HEK293 (cell line): ENCODE results near the gene RPL6.

Source experiments
- BCL11B ChIP-seq: fragments of 450-650 bp; formaldehyde crosslinking; IDR thresholded peaks from 2 replicates; pipeline ENCODE4 v1.5.1; 2016; ENCODE audit warnings: low read depth, missing biosample characterization, missing genetic modification characterization
- GLI2 ChIP-seq: fragments of 450-650 bp; formaldehyde crosslinking; IDR thresholded peaks from 2 replicates; pipeline ENCODE4; 2017; ENCODE audit warnings: missing biosample characterization, missing genetic modification characterization, low read depth, borderline replicate concordance
- GLIS1 ChIP-seq: fragments of 450-650 bp; formaldehyde crosslinking; IDR thresholded peaks from 2 replicates; pipeline ENCODE4 v1.5.1; 2016; ENCODE audit warnings: missing biosample characterization, missing genetic modification characterization
- HOXD13 ChIP-seq: sonication (generic); formaldehyde crosslinking; IDR thresholded peaks from 2 replicates; pipeline ENCODE4 v1.8.0; 2022; ENCODE audit warnings: missing genetic modification reagents, borderline replicate concordance
- KLF10 ChIP-seq: fragments of 450-650 bp; IDR thresholded peaks from 2 replicates; pipeline ENCODE4 v1.5.1; 2018; ENCODE audit warnings: missing biosample characterization, mild to moderate bottlenecking, missing genetic modification characterization
- KLF16 ChIP-seq: fragments of 450-650 bp; formaldehyde crosslinking; IDR thresholded peaks from 2 replicates; pipeline ENCODE4 v1.5.1; 2017; ENCODE audit warnings: missing biosample characterization, missing genetic modification characterization
- KLF9 ChIP-seq: fragments of 450-650 bp; formaldehyde crosslinking; IDR thresholded peaks from 2 replicates; pipeline ENCODE4 v1.5.1; 2016; ENCODE audit warnings: missing biosample characterization, missing genetic modification characterization, low read depth
- PBX3 ChIP-seq: sonication (generic); formaldehyde crosslinking; IDR thresholded peaks from 2 replicates; pipeline ENCODE4 v1.8.1; 2022; ENCODE audit warnings: mild to moderate bottlenecking, moderate library complexity, missing genetic modification reagents
- PRDM6 ChIP-seq: fragments of 450-650 bp; formaldehyde crosslinking; IDR thresholded peaks from 2 replicates; pipeline ENCODE4 v1.5.1; 2017; ENCODE audit warnings: missing biosample characterization, missing genetic modification characterization
- SALL2 ChIP-seq: fragments of 450-650 bp; formaldehyde crosslinking; IDR thresholded peaks from 2 replicates; pipeline ENCODE4 v1.5.0; 2017; ENCODE audit warnings: missing biosample characterization, mild to moderate bottlenecking, missing genetic modification characterization, borderline replicate concordance
- TSHZ1 ChIP-seq: fragments of 450-650 bp; formaldehyde crosslinking; IDR thresholded peaks from 2 replicates; pipeline ENCODE4 v1.5.1; 2016; ENCODE audit warnings: missing biosample characterization, missing genetic modification characterization, borderline replicate concordance
- ZBTB21 ChIP-seq: fragments of 450-650 bp; formaldehyde crosslinking; IDR thresholded peaks from 2 replicates; pipeline ENCODE4 v1.5.1; 2017; ENCODE audit warnings: missing biosample characterization, missing genetic modification characterization
- ZFP37 ChIP-seq: fragments of 450-650 bp; formaldehyde crosslinking; IDR thresholded peaks from 2 replicates; pipeline ENCODE4 v1.5.1; 2016; ENCODE audit warnings: missing biosample characterization, missing genetic modification characterization
- ZNF138 ChIP-seq: fragments of 450-650 bp; formaldehyde crosslinking; IDR thresholded peaks from 2 replicates; pipeline ENCODE4 v1.5.1; 2016; ENCODE audit warnings: missing biosample characterization, missing genetic modification characterization, borderline replicate concordance
- ZNF221 ChIP-seq: fragments of 450-650 bp; formaldehyde crosslinking; IDR thresholded peaks from 2 replicates; pipeline ENCODE4 v1.5.1; 2017; ENCODE audit warnings: missing biosample characterization, missing genetic modification characterization, borderline replicate concordance
- ZNF223 ChIP-seq: fragments of 450-650 bp; formaldehyde crosslinking; IDR thresholded peaks from 2 replicates; pipeline ENCODE4 v1.5.1; 2016; ENCODE audit warnings: missing biosample characterization, missing genetic modification characterization
- ZNF366 ChIP-seq: fragments of 450-650 bp; formaldehyde crosslinking; conservative IDR thresholded peaks from 2 replicates; pipeline ENCODE4 v1.5.1; 2016; ENCODE audit warnings: missing biosample characterization, missing genetic modification characterization
- ZNF404 ChIP-seq: fragments of 450-650 bp; formaldehyde crosslinking; IDR thresholded peaks from 2 replicates; pipeline ENCODE4 v1.5.1; 2017; ENCODE audit warnings: missing biosample characterization, missing genetic modification characterization
- ZNF423 ChIP-seq: fragments of 450-650 bp; formaldehyde crosslinking; IDR thresholded peaks from 2 replicates; pipeline ENCODE4 v1.5.1; 2016; ENCODE audit warnings: missing biosample characterization, missing genetic modification characterization
- ZNF501 ChIP-seq: fragments of 450-650 bp; formaldehyde crosslinking; IDR thresholded peaks from 2 replicates; pipeline ENCODE4 v1.5.1; 2016; ENCODE audit warnings: missing biosample characterization, missing genetic modification characterization
- ZNF514 ChIP-seq: fragments of 450-650 bp; formaldehyde crosslinking; IDR thresholded peaks from 2 replicates; pipeline ENCODE4 v1.5.1; 2016; ENCODE audit warnings: missing biosample characterization, missing genetic modification characterization
- ZNF555 ChIP-seq: fragments of 450-650 bp; formaldehyde crosslinking; conservative IDR thresholded peaks from 2 replicates; pipeline ENCODE4 v1.5.1; 2017; ENCODE audit warnings: missing biosample characterization, mild to moderate bottlenecking, missing genetic modification characterization, inconsistent platforms
- ZNF558 ChIP-seq: fragments of 450-650 bp; formaldehyde crosslinking; IDR thresholded peaks from 2 replicates; pipeline ENCODE4 v1.5.1; 2016; ENCODE audit warnings: missing biosample characterization, missing genetic modification characterization
- ZNF560 ChIP-seq: fragments of 450-650 bp; formaldehyde crosslinking; IDR thresholded peaks from 2 replicates; pipeline ENCODE4 v1.5.1; 2017; ENCODE audit warnings: missing biosample characterization, missing genetic modification characterization, borderline replicate concordance
- ZNF561 ChIP-seq: fragments of 450-650 bp; IDR thresholded peaks from 2 replicates; pipeline ENCODE4 v1.5.1; 2018; ENCODE audit warnings: missing biosample characterization, missing genetic modification characterization, borderline replicate concordance
- ZNF571 ChIP-seq: fragments of 450-650 bp; formaldehyde crosslinking; IDR thresholded peaks from 2 replicates; pipeline ENCODE4 v1.5.0; 2017; ENCODE audit warnings: missing biosample characterization, missing genetic modification characterization
- ZNF580 ChIP-seq: fragments of 450-650 bp; formaldehyde crosslinking; IDR thresholded peaks from 2 replicates; pipeline ENCODE4 v1.5.1; 2016; ENCODE audit warnings: missing biosample characterization, missing genetic modification characterization
- ZNF621 ChIP-seq: fragments of 450-650 bp; formaldehyde crosslinking; IDR thresholded peaks from 2 replicates; pipeline ENCODE4 v1.5.1; 2017; ENCODE audit warnings: missing biosample characterization, missing genetic modification characterization
- ZNF626 ChIP-seq: fragments of 450-650 bp; sonication (Bioruptor Pico); formaldehyde crosslinking; IDR thresholded peaks from 2 replicates; pipeline ENCODE4 v1.5.1; 2018; ENCODE audit warnings: missing biosample characterization, missing genetic modification characterization, inconsistent platforms
- ZNF645 ChIP-seq: fragments of 450-650 bp; formaldehyde crosslinking; IDR thresholded peaks from 2 replicates; pipeline ENCODE4; 2016; ENCODE audit warnings: missing biosample characterization, missing genetic modification characterization
- ZNF76 ChIP-seq: fragments of 450-650 bp; formaldehyde crosslinking; IDR thresholded peaks from 2 replicates; pipeline ENCODE4; 2016; ENCODE audit warnings: low read depth, missing biosample characterization, missing genetic modification characterization, borderline replicate concordance
- ZSCAN16 ChIP-seq: fragments of 450-650 bp; formaldehyde crosslinking; IDR thresholded peaks from 2 replicates; pipeline ENCODE4 v1.5.1; 2016; ENCODE audit warnings: missing biosample characterization, missing genetic modification characterization
- ZXDB ChIP-seq: fragments of 450-650 bp; formaldehyde crosslinking; IDR thresholded peaks from 2 replicates; pipeline ENCODE4 v1.5.1; 2016; ENCODE audit warnings: missing biosample characterization, missing genetic modification characterization

RPL6 gene

GRCh38 chr12:112381883-112382796 lies 27.3 kb downstream of the RPL6 start, which contains the start of gene HECTD4 (continued):
- TF ChIP-seq TSHZ1 (tag by site-specific recombination) = no peak
- TF ChIP-seq ZNF76 (tag by site-specific recombination) = peak; percentile 89
- TF ChIP-seq ZNF514 (tag by site-specific recombination) = no peak
- peak; percentile 43; the same call in 1 of the 2 replicates for TF ChIP-seq ZNF223 (tag by site-specific recombination)
- no peak for TF ChIP-seq GLI2 (tag by site-specific recombination)
- TF ChIP-seq ZXDB = peak; percentile 65
- TF ChIP-seq ZNF561 (tag by site-specific recombination) = no peak; the same call in 1 of the 2 replicates
- 0 out of 2 replicates have a peak, but pooled peaks have one; percentile 27 for TF ChIP-seq ZSCAN16 (tag by site-specific recombination)
- peak; percentile 72 for TF ChIP-seq KLF16
- TF ChIP-seq PBX3 (CRISPR knock-in tag) = peak; percentile 84
- TF ChIP-seq PRDM6 (tag by site-specific recombination) = no peak
- peak; percentile 91 for TF ChIP-seq GLIS1 (tag by site-specific recombination)
- TF ChIP-seq SALL2 (tag by site-specific recombination) = no peak
- peak; percentile 93 for TF ChIP-seq KLF9
- TF ChIP-seq ZNF501 (tag by site-specific recombination) = peak; percentile 77
- TF ChIP-seq ZNF621 (tag by site-specific recombination) = no peak
- TF ChIP-seq ZNF404 (tag by site-specific recombination) = no peak
- no peak for TF ChIP-seq ZNF221 (tag by site-specific recombination)
- no peak for TF ChIP-seq ZNF555 (tag by site-specific recombination)
- no peak for TF ChIP-seq ZNF560 (tag by site-specific recombination)
- no peak for TF ChIP-seq ZNF138 (tag by site-specific recombination)
- TF ChIP-seq ZNF558 (tag by site-specific recombination) = no peak
- no peak for TF ChIP-seq HOXD13 (CRISPR knock-in tag)
- TF ChIP-seq KLF10 (tag by site-specific recombination) = peak; percentile 86
- TF ChIP-seq ZNF571 (tag by site-specific recombination) = no peak
- no peak for TF ChIP-seq ZNF645
- 0 out of 2 replicates have a peak, but pooled peaks have one; percentile 49 for TF ChIP-seq ZNF580
- no peak for TF ChIP-seq ZNF366 (tag by site-specific recombination)
- peak; percentile 65; the same call in 1 of the 2 replicates for TF ChIP-seq BCL11B
- no peak for TF ChIP-seq ZFP37 (tag by site-specific recombination)
- TF ChIP-seq ZBTB21 = no peak
- 0 out of 2 replicates have a peak, but pooled peaks have one; percentile 25 for TF ChIP-seq ZNF423
- no peak for TF ChIP-seq ZNF626 (tag by site-specific recombination)
